Activated CD4-positive, alpha-beta T cell treated with anti-CD3 and anti-CD28 coated beads for 1 hour (primary cell): Measurements from ENCODE around the gene TULP1.
"Not testable (repeated sequence)": the region's sequence is repeated elsewhere in the genome, so short reads cannot be mapped to it uniquely, and the experiment has no call there.

Experiments used
- DNase-seq: peaks from one replicate; pipeline ENCODE4 v3.0.0-alpha.2; 2020

Gene TULP1

GRCh38 chr6:35512740-35513139 lies at the start of gene TULP1:
TULP1 (minus strand) TSS chr6:35512896; CDS start chr6:35512858, 38 bp downstream.
- no peak for DNase-seq

DNA sequence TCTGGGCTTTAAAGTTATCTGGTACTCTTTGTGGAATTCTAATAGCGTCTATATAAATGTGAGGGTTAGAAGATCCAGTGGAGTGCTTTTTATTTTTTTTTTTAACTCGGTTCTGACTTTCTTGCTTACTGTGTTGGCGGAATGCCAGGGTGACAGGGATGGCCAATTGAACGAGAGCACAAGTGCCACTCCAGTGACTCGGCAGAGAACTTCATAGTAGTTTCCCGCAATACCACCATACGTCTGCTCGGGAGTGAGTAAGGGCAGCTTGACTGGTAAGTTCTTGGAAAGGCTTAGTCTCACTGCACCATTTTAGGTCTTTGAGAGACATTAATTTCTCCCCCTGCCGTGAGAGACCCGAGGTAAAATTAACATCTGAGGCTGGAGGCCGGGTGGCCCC lies 49.4 kb upstream of the TULP1 start:
- no peak for DNase-seq

GRCh38 chr6:35561113-35561512 lies 48.4 kb upstream of the TULP1 start:
- no peak for DNase-seq

DNA sequence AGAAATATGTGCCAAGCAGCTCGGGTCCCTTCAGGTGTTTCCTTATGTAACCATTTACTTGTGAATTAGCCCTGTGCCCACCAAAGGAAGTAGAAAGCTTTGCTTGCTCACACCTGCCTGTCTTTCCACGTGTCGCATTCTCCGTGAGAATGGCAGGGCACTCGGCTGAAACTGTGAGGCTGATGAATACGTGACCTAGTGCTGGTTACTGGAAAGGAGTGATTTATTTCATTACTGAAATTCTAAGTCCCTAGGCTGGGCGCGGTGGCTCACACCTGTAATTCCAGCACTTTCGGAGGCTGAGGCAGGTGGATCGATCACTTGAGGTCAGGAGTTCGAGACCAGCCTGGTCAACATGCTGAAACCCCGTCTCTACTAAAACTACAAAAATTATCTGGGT lies 45.9 kb upstream of the TULP1 start:
- no peak for DNase-seq

GRCh38 chr6:35557239-35557638 lies 44.5 kb upstream of the TULP1 start:
- DNase-seq: no peak

GRCh38 chr6:35554811-35555210 lies 42.1 kb upstream of the TULP1 start:
- no peak for DNase-seq

DNA sequence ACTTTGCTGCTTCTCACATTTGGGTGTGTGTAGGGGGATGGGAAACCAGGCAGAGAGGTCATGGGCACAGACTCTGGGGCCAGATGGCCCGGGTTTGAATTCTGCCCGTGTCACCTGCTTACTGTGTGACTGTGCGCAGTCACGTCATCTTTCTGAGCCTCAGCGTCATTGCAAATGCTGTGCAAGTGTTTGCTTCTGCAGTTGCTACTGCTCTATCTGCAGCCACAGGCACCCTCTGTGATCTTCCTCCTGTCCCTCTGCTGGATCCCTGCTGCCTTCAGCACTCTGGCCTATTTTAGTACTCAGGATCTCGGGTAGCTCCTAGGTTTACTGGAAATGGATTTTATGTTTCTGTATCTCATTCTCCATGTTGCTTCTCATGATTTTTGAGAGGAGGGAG lies 40.6 kb upstream of the TULP1 start:
- DNase-seq: no peak

- DNase-seq: peak; percentile 35
These were observed 39.7 kb upstream of the TULP1 start for GRCh38 chr6:35552285-35552917.

DNA sequence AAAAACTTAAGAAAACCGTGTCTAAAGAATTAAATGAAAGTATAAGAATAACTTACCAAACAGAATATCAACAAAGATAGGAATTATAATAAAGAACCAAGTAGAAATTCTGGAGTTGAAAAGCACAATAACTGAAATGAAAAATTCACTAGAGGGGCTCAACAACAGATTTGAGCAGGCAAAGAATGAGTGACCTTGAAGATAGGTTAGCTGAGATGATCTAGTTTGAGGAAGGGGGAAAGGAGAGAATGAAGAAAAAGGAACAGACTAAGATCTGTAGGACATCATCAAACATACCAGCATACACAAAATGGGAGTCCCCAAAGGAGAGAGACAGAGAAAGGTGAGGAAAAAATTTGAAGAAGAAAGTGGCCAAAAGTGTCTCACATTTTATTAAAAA lies 37.7 kb upstream of the TULP1 start:
- no peak for DNase-seq

DNA sequence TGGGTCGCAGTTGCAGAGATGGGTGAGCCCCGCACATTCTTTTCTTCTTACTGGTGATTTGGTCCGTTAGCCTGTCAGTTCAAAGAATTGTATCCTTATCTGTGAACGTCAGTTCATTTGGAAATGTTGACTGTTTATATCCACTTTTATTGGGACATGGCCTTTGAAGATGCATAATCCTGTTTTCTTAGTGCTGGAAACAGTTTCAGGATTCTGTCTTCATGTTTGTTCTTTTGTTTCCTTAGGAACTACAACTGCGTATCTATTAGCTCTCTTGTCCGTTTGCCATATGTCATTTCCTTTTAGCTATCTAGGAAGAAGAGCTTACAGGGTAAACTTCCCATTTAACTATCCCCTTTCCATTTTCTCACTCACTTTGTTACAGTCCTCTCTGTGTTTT lies 35.0 kb upstream of the TULP1 start:
- no peak for DNase-seq

GRCh38 chr6:35544769-35545361 lies 32.2 kb upstream of the TULP1 start:
- no peak for DNase-seq

- DNase-seq: no peak
These were observed 30.9 kb upstream of the TULP1 start for GRCh38 chr6:35543459-35544193.

- no peak for DNase-seq
These were observed 29.1 kb upstream of the TULP1 start for GRCh38 chr6:35541836-35542235.

DNA sequence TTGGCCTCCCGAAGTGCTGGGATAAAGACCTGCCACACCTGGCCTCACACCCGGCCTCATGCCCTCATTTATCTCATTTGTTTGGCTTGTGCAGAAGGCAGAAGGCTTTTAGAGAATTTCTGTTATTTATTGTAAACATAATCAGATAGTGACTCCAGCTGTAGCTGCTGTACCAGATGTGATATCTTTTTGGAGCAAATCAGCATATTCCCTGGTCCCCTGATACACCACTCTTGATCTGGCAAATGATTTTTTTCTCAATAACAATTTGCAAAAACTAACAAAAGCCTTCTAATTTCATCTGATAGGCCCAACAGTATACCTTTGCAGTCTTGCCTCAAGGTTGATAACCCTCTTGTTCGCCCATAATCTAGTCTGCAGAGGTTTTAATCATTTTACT lies 26.5 kb upstream of the TULP1 start:
- DNase-seq: no peak

DNA sequence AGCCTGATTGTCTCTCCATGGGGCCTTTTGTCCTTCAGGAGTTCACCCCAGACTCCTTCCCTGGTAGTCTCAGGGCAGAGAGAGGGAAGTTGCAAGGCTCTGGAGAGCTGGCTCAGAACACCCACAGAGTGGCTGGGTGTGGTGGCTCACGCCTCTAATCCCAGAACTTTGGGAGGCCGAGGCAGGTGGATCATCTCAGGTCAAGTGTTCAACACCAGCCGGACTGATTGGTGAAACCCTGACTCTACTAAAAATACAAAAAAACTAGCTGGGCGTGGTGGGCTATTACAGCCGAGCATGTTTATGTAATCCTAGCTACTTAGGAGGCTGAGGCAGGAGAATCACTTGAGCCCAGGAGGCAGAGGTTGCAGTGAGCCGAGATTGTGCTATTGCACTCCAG lies 23.2 kb upstream of the TULP1 start:
- DNase-seq: not testable (repeated sequence)

GRCh38 chr6:35534407-35535170 lies 21.9 kb upstream of the TULP1 start:
- no peak for DNase-seq

DNA sequence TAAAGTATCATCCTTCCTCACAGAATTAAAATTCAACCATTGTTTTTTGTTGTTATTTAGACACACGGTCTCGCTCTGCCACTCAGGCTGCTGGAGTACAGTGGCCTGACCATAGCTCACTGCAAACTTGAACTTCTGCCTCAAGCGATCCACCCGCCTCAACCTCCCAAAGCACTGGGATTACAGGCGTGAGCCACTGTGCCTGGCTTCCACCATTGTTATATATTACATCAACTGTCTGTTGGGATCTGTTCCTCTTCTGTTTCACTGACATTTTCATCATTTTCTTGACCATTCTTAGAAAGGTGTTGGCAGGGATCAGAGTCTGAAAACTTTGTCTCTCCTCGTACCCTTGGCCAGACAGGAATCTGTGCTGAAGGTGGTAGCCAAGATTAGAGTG lies 21.3 kb upstream of the TULP1 start:
- DNase-seq: no peak

DNA sequence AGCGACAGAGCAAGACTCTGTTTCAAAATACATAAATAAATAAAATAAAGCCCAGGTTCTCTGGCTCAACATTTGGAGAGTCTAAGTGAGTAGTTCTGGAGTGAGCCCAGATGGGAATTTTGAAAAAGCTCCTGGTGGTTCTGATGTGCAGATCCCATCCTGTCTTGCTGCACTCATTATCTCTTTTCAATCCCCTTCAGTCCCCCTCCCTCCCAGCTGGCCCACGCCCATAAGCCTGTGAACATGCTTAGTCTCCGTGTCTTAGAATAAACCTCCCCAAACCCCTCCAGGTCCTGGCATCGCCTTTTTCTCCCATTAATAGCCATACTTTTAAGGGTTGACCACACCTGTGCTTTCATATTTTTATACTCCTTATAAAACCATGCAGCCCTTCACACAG lies 19.4 kb upstream of the TULP1 start:
- DNase-seq: no peak

DNA sequence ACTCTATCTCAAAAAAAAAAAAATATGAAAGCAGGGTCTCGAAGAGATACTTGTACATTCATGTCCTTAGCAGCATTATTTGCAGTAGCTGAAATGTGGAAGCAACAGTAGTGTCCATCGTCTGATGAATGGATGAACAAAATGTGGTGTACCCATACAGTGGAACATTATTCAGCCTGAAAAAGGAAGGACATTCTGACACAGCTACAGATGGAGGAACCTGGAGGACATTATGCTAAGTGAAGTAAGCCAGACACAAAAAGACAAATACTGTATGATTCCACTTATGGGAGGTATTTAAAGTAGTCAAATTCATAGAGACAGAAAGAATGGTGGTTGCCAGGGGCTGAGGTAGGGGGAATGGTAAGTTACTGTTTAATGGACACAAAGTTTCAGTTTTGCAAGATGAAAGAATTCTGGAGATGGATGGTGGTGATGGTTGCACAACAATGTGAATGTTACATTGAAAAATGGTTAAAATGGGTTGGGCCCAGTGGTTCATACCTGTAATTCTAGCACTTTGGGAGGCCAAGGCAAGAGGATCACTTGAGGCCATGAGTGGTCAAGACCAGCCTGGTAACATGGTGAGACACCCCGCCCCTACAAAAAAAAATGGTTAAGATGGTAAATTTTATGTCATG lies 11.8 kb upstream of the TULP1 start:
- no peak for DNase-seq

DNA sequence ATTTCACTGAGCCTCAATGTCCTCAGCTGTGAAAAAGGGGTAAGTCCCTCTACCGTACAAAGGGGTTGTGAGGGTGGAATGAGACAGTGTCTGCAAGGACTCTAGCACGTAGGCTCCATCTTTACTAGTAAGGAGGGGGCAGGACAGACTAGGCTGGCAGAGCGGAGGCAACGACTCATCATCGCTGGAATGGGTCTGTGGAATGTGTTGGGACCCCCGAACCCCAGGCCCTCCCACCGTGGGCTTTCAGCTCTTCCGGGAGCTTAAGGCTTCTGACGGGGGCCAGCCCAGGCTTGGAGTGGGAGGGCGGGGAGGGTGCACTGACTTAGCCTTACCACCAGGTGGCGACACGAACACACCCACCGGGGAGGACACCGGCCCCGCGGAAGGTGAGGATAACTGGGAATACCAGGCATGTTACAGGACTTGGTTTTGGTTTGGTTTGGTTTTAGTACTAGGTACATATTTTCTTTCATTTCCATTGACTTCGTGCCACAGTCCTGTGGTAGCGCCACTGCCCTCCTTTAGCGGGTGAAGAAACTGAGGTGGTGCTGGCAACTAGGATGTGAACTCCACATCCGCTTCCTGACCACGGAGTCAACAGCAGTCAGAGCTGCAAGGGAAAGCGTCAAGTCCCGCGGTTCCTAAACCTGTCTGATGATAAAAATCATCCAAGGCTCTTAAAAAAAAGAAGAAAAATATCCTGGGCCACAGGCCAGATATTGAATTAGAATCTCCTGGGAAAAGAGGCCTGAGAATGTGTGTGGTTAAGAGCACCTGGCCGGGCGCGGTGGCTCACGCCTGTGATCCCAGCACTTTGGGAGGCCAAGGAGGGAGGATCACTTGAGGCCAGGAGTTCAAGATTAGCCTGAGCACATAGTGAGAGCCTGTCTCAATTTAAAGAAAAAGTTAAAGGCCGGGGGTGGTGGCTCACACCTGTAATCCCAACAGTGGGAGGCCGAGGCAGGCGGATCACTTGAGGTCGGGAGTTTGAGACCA lies 10.3 kb upstream of the TULP1 start:
- peak; percentile 60 for DNase-seq

DNA sequence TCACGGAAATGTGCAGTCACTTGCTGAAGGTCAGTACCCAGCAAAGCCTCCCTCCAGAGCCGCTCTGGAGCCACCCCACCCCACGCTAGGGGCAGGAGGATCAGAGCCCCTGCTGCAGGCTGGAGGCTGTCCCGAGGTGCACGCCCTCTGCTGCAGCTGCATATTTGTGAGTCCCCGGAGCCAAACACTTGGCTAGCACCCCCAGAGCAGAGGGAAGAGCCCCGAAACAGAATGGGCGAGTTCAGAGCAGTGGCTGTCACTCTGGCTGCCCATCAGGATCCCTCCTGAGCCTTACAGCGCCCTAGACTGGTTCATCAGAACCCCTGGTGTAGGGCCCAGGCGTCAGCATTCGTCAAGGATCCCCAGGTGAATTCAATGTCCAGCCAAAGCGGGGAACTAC lies 9.5 kb upstream of the TULP1 start:
- no peak for DNase-seq

- no peak for DNase-seq
These were observed 8.5 kb upstream of the TULP1 start for GRCh38 chr6:35521235-35521634.
